Measurements from ENCODE around the gene CAMSAP2.
A peak's percentile ranks its signal among the peaks of the same experiment; 100 is the strongest.

CAMSAP2 gene

GRCh38 chr1:200738327-200738948 lies at the start of gene CAMSAP2:
CAMSAP2 (plus strand) TSS chr1:200738893; CDS start chr1:200739828, 935 bp downstream.
- DNase-seq: peak; percentile 76 to 89

GRCh38 chr1:200692316-200692715 lies 46.4 kb upstream of the CAMSAP2 start:
- no peak for DNase-seq

- DNase-seq: no peak
These were observed 45.4 kb upstream of the CAMSAP2 start for GRCh38 chr1:200693327-200693726.

GRCh38 chr1:200694738-200695137 lies 44.0 kb upstream of the CAMSAP2 start:
- no peak for DNase-seq

- no peak for DNase-seq
These were observed 38.8 kb upstream of the CAMSAP2 start for GRCh38 chr1:200699871-200700270.

- no peak for DNase-seq
These were observed 33.6 kb upstream of the CAMSAP2 start for GRCh38 chr1:200704986-200705500.

- DNase-seq: no peak
These were observed 32.4 kb upstream of the CAMSAP2 start for GRCh38 chr1:200706111-200706814.

- DNase-seq: no peak
These were observed 31.6 kb upstream of the CAMSAP2 start for GRCh38 chr1:200707116-200707515.

GRCh38 chr1:200708161-200708560 lies 30.5 kb upstream of the CAMSAP2 start:
- DNase-seq: no peak

GRCh38 chr1:200708769-200709168 lies 29.9 kb upstream of the CAMSAP2 start:
- no peak for DNase-seq

- DNase-seq: no peak
These were observed 28.5 kb upstream of the CAMSAP2 start for GRCh38 chr1:200710166-200710565.

GRCh38 chr1:200714504-200715187 lies 24.0 kb upstream of the CAMSAP2 start:
- DNase-seq: no peak

- DNase-seq: no peak
These were observed 18.5 kb upstream of the CAMSAP2 start for GRCh38 chr1:200720199-200720598.

- DNase-seq: no peak
These were observed 14.6 kb upstream of the CAMSAP2 start for GRCh38 chr1:200724064-200724463.

GRCh38 chr1:200727257-200727656 lies 11.4 kb upstream of the CAMSAP2 start:
- DNase-seq: no peak

- DNase-seq: no peak
These were observed 8.8 kb upstream of the CAMSAP2 start for GRCh38 chr1:200729863-200730262.

- no peak for DNase-seq
These were observed 6.9 kb upstream of the CAMSAP2 start for GRCh38 chr1:200731654-200732332.

- DNase-seq: no peak
These were observed 6.3 kb upstream of the CAMSAP2 start for GRCh38 chr1:200732438-200732837.

GRCh38 chr1:200733907-200734306 lies 4.8 kb upstream of the CAMSAP2 start:
- DNase-seq: no peak

- DNase-seq: no peak
These were observed 924 bp upstream of the CAMSAP2 start for GRCh38 chr1:200737647-200738291.

- peak in 1 of 2 experiments; percentile 49 for DNase-seq
These were observed 407 bp downstream of the CAMSAP2 start for GRCh38 chr1:200738949-200739651.
